GM18909 (cell line): Measurements from ENCODE around the gene HOXA6.

Source experiments
- ATAC-seq: cut with Tn5 transposase; IDR thresholded peaks from one replicate; pipeline ENCODE4 v1.9.1; 2021; ENCODE audit warnings: mild to moderate bottlenecking; ENCODE audit not compliant: unreplicated experiment, poor library complexity

HOXA6 gene

DNA sequence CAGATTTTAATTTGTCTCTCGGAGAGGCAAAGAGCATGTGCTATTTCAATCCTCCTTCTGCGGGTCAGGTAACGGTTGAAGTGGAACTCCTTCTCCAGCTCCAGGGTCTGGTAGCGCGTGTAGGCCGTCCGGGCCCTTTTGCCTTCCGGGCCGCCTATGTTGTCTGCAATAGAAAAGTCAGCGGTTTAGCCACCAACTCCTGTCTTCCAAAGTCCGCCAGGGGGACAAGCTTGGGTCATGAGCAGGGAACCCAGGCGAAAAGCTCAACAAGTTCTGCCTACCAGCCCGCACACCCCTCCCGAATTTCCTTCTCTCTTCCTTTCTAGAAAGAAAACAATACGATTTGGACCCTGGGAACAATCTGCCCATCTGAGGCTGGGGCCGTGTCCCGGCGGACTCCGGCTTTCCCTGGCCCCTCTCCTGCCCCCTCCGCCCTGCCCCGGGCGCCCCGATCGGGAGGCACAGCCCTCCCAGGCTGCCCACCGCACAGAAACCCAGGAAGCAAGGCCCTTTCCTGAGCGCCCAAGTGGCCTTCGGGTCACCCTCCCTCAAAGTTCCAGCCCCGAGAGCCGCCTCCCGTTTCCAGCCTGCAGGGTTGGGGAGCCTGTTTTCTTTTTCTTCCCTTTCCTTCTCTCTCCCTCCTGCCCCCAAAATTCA lies 5.5 kb downstream of the HOXA6 start:
- ATAC-seq, result no peak

DNA sequence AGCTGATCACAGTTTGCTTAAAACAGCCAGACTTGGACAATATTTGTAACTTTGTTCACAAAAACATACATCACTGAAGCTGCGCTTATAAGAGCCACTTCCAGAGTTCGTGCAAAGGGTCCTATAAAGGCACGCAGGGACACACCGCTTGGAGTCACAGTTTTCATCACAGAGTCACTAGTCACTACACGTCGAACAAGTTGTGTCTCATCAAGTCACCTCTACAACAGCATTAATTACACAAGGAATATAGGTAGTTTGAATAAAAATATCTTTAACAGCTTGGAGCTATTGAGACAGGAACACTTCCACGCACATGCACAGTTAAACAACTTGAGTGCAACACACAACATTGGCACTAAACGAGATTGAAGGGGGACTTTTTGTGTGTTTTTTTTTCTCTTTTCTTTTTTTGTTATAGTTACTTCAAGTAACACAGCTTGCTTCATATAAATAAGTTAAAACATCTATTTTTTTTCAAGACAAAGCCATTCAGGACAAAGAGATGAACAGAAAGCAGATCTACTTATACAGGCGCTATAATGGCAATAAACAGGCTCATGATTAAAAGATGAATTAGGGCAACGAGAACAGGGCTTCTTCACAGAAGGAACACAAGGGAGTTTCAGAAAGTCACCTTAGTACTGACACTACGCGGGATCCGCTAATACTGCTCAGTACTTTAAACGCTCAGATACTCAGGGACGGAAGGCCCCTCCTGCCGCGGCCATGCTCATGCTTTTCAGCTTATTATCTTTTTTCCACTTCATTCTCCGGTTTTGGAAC lies 6.2 kb downstream of the HOXA6 start:
- ATAC-seq, result no peak

DNA sequence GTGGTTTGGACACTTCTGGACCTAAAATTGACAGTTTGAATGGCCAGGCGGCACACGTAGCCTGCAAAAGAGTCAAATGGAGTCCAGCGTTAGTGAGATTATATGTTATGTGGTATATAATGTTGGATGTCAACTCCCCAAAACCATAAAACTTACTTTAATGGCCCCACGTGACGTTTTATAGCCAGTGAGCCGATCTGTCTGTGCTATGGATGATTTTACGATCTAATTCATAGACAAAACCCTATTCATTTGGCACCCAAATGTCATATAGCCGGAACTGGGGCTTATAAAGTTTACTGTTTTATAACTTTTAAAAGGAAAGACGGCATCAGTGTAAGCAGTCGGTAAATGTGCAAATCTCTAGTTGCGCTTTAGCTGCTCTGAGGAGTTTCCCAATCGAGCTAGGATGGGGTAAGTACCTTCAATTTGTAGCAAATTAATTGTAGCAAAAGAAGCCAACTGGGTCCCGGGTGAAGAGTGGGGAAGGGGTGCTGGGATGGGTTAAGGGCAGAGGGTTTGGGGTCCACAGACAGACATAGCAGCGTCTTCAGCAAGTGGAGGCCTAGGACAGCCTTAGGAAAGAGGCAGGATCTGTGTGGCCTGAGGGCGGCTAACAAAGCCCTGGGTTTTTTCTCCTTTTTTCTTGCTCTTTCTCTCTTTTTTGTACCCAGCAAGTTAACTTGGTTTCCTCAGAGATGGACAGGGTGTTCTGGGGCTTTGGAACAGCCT lies 7.3 kb downstream of the HOXA6 start:
- no peak for ATAC-seq

DNA sequence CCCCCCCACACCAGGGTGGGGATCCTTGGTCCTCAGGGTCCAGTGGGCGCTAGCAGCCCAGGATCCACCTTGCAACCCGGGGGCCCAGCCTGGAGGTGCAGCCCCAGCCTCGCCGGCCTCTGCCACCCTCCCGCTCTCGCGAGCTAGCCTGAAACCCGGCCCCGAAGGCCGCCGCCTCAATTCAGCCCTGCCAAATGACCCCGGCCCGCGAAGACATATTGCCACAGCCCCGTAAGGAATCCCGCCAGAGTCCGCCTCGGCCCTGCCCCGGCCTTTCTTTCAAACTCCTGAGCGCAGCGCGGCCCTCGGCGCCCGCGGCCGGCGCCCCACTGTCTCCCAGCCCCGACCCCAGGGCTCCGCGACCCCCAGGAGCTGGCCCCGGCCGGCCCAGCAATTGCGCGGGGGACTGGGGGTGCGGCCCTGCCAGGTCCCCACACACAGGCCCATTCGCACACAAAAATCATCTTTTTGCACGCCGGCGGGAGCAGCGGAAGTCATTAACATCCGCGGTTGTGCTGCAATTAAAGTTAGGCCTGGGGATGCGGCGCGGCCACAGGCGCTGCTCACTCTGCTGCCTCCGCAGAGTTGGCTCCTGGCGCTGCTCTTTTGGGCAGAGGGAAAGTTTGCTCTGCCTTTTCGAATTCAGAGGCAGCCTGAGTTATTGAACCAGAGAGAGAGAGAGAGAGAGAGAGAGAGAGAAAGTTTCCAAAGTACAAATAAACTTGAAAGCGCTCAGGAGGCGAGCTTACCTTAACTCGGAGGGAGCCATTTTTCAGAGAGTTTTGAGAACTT lies 8.0 kb downstream of the HOXA6 start:
- ATAC-seq, result no peak

DNA sequence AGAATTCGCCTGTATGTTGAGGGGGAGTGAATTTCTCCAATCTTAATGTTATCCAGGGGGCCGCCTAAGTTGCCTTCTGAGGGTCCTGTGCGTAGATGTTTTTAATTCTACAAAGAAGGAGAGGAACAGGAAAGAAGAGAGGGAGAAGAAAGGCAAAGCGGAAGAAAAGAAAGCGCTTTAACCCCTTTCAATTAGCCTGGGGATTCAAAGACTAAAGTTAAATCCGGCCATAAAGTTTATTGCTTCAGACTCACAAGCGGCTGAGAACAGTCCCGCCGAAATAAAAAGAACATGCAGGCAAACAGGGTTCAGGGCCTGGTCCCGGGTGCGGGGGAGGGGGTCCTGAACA lies 8.6 kb downstream of the HOXA6 start:
- no peak for ATAC-seq

DNA sequence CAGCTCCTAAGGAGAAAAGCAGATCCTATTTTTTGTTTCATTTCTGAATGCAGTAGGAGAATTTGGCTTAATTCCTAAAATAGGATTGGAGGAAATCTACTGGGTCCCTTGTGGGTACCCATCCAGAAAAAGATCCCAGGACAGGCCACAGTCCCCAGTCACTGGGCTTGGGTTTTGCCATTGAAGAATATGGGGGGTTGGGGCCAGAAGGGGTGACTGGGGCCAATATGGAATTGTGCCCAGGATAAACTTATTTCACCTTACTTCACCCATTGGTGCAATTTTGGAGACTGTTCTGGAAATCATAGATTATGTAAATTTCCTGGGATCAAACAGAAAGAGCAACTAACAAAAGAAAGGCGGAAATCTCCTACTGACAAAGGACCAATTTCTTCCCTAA lies 9.1 kb downstream of the HOXA6 start:
- no peak for ATAC-seq

DNA sequence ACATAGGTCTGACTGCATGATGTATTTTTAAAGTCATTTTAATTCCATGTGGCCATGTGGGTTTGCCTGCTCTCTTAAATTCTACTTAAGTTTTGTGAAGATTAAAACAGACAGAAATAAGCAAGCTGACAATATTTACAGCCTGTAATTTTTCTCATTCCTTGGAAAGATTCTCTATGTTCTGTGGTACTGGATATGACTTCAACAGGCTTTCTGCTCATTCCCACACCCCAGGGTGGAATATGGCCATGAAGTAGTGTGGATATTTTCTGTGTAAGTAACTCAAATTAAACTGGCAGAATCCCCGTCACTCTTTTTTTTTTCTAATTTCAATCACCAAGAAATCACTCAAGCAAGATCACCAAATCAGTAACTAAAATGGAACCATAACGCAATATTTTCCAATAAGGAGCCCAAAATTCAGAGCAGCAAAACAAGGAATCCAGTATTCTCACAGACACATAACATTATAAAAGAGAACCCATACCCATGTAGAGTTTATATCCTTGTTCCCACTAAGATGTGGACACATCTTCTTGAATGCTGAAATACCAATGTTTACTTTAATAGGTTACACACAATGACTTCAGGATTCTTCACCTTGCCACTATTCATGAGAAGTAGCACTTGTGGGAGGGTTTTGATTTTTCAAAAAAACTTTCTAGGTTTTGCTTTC lies 9.8 kb downstream of the HOXA6 start:
- ATAC-seq, result no peak

DNA sequence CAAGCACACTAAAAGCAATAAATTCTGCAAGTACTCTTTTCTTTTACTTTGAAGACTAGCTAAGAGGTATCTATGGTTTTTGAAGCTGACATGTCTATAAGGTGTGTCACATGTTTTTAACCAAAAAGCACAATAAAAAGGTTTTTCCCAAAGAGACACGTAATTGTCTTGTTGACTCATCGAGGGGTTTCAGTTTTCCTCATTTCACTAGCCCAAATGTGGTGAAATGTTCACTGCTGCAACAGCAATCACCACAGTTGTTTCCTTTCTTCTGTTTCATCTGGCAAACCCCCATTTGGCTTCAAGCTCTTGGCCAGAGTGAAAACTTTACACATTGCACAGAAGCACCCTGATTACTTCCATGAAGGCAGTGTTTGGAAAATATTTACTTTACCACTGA lies 13.2 kb downstream of the HOXA6 start:
- ATAC-seq, result no peak

DNA sequence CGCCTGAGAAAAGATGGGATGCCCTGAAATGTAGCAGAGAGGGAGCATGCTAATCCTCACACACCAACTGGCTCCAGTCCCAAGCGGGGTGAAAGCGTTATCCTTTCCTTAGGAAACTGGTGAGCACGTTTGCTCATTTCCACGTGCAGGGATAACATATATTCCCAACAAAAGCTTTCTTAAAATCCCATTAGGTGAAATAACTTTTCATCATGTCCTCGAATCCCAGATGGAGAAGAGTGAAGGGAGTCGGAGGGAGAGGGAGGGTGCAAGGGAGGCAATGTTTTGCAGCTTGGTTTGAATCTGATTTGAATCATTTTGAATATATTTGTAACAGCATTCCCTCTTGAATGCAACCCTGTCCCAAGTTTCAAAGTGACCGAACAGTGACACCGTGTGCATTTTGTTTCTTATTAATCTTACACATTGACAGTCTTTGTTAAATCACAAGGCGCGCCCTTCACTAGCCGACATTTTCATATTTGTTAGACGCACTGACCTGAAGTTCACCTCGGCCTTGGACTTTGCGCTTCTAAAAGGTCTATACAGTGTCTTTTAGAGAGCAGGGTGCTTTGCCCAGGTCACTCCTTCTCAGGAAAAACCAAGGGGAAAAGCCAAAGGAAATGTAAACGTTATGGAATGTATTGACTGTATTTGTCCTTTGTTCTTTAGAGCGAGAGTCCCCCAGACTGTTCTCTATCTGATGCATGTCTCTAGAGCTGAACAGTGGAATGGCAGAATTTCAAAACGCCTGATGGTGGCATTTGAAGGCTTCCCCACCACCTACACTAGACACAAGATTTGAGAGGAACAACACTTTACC lies 14.0 kb downstream of the HOXA6 start:
- ATAC-seq, result no peak

DNA sequence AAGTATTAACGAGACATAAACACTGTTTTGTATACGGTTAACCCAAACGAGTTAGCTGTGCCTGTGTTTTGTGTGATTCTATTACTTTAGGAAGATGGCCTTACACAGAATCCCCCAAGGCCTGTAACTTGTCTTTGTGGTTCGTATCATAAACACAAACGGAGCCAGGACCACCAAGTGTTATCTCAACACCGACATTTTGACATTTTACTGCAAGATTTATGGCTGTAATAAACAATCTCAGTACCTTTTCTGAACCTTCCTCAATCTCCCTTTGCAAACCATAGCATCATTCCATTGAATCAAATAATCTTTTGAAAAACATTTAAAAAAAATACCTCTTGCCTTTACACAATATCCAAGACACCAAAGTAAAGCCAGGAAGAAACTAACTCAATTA lies 14.6 kb downstream of the HOXA6 start:
- ATAC-seq, result no peak

DNA sequence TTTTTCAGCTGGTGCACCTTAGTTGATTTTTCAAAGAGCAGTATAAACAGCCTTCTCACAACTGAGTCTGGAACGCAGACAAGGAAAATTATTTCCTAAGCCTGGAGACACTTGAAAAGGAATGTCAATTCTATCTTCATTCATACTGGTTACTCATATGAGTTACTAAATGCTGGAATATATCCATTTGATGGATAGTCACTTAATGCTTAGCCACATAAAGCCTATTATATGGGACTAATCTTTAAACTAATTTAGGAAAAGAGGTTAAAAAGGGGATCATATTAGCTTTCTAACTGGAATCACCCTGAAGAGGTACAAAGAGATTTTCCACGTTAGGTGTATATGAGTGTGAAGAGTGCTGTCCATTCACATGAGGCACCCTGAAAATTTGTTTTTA lies 15.4 kb downstream of the HOXA6 start:
- ATAC-seq, result no peak

DNA sequence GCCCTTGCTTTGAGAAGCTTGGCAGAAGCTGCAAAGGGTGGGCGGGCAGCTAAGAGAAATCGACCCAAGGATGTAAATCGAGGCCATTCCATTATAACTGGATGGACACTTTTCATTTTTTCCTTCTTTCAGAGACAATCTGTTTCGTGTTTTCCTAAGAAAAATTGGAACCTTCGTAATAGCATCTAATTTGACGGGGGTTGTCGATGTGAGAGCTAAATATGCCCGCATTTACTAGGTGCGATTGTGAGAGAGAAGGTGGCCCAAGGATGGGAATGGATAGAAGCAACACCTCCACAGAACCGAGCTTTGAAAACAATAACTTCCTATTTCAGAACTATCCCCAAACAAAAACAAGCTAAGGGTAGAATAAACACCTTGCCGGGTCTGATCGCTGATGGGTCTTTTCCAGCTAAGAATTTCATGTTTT lies 16.2 kb downstream of the HOXA6 start:
- ATAC-seq, result no peak

DNA sequence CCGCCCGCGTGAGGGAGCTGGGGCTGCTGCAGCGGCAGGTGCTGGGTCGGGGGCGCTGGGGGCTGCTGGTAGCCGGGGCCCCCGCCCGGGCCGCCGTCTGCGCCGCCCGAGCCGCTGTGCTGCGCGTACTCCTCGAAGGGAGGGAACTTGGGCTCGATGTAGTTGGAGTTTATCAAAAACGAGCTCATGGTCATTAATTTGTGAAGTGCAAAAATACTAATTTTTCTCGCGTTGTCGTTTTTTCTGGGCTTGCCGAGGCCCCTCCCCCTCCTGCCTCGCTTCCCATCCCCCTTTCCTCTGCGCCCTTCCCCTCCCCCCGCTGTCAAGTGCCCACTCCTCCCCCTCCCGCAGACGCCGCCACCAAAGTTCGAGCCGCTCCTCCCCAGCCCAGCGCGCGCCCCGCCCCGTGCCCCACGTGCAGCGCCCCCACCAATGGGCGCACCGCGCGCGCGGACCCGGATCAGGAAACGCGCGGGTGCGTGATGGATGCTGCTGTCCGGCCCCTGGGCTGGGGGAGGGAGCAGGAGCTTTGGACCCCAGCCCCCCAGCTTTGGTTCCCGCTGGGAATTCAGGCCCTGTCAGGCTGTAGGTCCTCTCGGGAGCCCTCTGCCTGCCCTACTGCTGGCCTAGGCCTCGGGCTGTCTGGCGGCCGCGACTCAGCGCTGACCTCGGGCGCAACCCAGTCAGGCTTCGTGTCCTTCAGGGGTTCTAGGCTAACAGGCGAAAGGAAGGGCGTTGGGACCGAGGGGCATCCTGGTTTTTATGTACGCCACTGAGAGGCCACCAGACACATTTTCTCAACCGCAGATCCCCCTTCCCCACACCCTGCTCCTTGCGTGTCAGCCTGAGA lies 16.8 kb downstream of the HOXA6 start, which contains the start of gene HOXA4:
Gene HOXA4, minus strand, starts transcription at position 218 of the 850 bp plus-strand sequence. Its CDS starts 24 bp downstream, at position 194.
- no peak for ATAC-seq

DNA sequence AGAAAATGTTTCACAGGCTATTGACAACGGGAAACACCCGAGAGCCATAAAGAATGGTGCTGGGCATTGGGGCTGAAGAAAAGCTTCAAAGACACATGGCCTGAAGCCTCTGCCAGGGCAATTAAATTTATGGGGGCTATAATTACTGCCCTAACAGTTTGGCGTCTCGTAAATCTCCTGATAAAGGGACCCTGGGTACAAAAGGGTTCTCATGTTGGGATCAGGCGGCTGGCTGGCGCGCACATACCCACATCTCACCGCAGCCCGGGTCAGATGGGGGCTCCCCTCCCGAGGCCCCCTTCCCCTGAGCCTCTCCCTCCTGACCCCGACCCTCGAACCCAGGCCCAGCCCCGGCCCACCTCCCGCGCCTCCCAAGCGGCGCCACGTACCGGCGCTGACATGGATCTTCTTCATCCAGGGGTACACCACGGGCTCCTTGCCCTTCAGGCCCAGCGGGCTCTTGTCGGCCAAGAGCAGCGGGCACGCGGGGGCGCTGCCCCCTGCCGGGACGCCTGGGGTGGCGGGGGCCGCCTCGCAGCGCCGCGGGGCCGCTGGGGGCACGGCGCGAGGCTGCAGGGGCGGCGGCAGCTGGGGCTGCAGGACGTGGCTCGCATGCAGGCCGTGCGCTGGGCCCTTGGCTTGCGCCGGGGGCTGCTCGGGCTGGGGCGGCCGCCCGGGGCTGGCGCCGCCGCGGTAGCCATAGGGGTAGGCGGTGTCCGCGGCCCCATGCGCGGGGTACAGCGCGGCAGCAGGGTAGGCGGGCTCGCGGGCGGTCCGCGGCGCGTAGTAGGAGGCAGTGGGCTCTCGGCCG lies 17.6 kb downstream of the HOXA6 start:
- ATAC-seq, result no peak

DNA sequence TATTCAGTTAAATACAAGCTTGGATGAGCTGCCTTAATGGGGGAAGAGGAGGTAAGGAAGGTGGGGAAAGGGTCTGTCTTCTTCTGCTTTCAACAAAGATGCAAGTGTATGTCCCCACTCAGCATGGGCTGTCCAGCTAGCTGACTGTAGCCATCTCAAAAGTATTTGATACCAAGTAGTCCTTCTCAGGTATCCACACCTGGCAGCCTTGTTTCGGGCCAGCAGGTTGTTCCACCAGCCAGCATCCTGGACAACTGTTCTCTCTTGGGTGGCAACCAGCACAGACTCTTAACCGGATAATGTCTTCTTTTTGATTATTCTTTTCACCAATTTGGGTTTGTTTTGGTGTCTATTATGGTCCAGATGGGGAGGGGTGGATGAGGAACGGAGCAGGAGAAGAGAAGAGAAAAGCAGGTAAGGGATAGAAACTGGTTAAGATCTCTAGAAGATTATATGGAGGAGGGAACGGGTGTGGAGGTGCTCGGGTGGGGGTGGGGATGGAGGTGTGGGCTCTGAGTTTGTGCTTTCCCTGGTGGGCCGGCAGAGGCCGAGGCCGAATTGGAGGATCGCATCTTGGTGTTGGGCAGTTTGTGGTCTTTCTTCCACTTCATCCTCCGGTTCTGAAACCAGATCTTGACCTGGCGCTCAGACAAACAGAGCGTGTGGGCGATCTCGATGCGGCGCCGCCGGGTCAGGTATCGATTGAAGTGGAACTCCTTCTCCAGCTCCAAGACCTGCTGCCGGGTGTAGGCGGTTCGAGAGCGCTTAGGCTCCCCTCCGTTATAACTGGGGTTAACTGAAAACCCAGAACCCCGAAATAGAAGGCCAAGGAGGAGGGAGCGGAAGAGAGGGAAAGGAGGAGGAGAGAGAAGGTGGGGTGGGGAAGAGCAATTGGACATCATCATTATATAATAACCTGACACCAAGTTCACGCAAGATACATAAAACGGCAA lies 18.5 kb downstream of the HOXA6 start:
- ATAC-seq, result no peak

DNA sequence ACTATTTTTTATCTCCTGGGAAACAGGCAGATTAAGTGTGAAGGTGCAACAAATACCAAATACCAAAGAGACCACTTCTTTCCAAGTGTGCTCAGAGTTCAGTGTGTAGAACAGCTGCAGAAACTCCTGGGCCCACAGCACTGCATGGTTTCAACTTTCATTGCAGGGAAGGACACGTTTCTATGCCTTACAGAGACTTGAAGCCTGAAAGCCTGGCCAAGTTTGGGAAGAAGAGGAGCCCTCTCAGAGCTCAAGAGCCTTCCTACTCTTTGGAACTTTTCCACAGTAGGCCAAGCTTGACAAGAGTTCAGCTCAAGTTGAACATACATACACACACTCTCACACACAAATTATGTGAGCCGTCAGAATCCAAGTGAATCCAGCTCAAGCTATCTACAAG lies 19.5 kb downstream of the HOXA6 start:
- no peak for ATAC-seq
